ENCODE measurements around the gene CENPVL1. TPM values are rescaled to one million over a fixed set of nuclear protein-coding genes. Genes with fewer than 3 reads are reported as not detected.
"Not testable (repeated sequence)": the region's sequence is repeated elsewhere in the genome, so short reads cannot be mapped to it uniquely, and the experiment has no call there.

Gene CENPVL1
- total RNA-seq, 4 donors from 2014 or later = not detected

DNA sequence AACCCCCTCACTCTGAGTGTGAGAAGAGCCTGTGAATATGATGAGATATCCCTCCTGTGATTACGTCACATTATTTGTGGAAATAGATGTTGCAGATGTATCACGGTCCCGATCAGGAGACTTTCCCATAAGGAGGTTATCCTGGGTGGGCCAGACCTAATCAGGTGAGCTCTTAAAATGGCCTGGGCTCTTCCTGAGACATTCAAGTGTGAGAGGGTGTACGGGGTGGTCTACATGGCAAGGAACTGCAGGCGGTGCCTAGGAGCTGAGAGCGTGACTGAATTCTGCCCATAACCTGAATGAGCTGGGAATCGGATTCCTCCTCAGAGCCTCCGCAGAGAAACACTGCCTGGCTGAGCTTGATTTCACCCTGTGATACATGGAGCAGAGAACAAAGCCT is 12.9 kb upstream of the CENPVL1 start:
- TF ChIP-seq POLR2AphosphoS5 (IDR thresholded peaks at IDR 0.05) (no peak), POLR2A (IDR thresholded peaks at IDR 0.05) (no peak), EP300 (IDR thresholded peaks at IDR 0.05; ENCODE audit: low read depth) (no peak)
- TF ChIP-seq, protein P1, sequence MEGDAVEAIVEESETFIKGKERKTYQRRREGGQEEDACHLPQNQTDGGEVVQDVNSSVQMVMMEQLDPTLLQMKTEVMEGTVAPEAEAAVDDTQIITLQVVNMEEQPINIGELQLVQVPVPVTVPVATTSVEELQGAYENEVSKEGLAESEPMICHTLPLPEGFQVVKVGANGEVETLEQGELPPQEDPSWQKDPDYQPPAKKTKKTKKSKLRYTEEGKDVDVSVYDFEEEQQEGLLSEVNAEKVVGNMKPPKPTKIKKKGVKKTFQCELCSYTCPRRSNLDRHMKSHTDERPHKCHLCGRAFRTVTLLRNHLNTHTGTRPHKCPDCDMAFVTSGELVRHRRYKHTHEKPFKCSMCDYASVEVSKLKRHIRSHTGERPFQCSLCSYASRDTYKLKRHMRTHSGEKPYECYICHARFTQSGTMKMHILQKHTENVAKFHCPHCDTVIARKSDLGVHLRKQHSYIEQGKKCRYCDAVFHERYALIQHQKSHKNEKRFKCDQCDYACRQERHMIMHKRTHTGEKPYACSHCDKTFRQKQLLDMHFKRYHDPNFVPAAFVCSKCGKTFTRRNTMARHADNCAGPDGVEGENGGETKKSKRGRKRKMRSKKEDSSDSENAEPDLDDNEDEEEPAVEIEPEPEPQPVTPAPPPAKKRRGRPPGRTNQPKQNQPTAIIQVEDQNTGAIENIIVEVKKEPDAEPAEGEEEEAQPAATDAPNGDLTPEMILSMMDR (IDR thresholded peaks at IDR 0.05) = no peak
- Histone ChIP-seq H3K9me3 (no peaks in the 10 kb centered on the region), H3K27ac (no peak overlapping the region), H3K4me3 (no peak overlapping the region), H3K36me3 (no peaks in the 10 kb centered on the region), H3K4me1 (no peaks in the 10 kb centered on the region), H3K27me3 (no peaks in the 10 kb centered on the region)
- DNase-seq = no peak
- in situ Hi-C loops (cut with MboI; ENCODE audit: low pct_ligation_motif_present in 1 of 4, low pct_unique_long_range_greater_than_20kb in 1 of 4, low sequenced_read_pairs in 3 of 4) (no loop called here), intact Hi-C loops (cut with DNase I; ENCODE audit: low total_unique reads) (no loop called here)
- 90% methylated on average over 8 of the region's 8 CpGs; no CpG with 5 or more reads in 1 of the 2 donors for WGBS, 2 donors (ENCODE audit: low coverage in 1 of 2)

DNA sequence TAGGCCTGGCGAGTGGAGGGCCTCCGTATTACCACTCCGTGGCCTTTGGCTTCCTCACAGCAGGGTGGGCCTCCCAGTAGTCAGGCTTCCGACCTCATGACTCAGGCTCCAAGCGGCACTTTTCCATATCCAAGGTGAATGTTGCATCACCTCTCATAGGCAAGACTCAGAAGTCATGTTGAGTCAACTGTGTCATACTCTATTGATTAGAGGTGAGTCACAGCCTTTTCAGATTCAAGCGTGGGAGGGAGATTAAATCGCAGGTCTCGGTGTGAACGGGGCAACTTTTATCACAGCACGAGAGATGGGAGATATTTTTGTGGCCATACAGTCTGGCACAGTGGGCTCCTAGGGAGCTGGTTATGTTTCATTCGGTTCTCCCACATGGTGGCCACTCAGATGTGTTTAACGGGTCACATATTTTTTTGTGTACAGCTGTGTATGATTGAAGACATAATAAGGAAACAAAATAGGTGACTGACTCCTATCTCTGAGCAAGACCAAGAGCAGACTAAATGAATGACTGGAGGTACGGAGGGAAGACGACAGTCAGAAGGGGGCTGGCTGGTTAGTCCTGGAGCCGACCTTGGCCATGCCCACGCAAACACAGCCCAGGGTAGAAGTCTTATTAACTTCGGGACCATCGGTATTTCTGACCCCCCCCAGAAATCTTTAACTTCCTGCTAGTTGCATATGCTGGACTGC is 2.8 kb downstream of the CENPVL1 start:
- in situ Hi-C loops (cut with MboI; ENCODE audit: low pct_ligation_motif_present in 1 of 4, low pct_unique_long_range_greater_than_20kb in 1 of 4, low sequenced_read_pairs in 3 of 4); H3K36me3 ChIP-seq: not testable (repeated sequence)

DNA sequence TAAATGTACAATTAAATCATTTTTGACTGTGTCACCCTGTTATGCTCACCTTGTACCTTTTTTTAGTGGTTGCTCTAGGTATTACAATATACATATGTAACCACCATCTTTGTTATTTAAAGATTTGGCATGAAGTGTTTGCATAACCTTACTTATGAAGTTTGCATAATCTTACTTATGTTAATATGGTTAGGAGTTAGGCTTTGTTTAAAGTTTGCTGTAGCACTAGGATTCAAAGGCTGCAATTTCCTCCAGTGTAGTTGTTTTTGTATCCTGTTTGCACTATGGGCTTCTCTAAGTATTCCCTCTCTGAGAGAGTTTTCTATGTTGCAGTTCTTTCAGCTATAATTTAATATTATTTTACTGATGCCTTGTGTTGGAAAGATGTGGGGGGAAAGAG is 17.9 kb downstream of the CENPVL1 start:
- Histone ChIP-seq H3K4me3 (no peak overlapping the region), H3K27me3 (no peaks in the 10 kb centered on the region), H3K27ac (no peak overlapping the region), H3K4me1 (no peaks in the 10 kb centered on the region), H3K9me3 (no peaks in the 10 kb centered on the region), H3K36me3 (no peaks in the 10 kb centered on the region)
- TF ChIP-seq, protein P1 (IDR thresholded peaks at IDR 0.05) = no peak
- TF ChIP-seq POLR2A (IDR thresholded peaks at IDR 0.05) (no peak), EP300 (IDR thresholded peaks at IDR 0.05; ENCODE audit: low read depth) (no peak), POLR2AphosphoS5 (IDR thresholded peaks at IDR 0.05) (no peak)
- intact Hi-C loops (cut with DNase I; ENCODE audit: low total_unique reads) = no loop called here
- no peak for DNase-seq
- in situ Hi-C loops (cut with MboI; ENCODE audit: low pct_ligation_motif_present in 1 of 4, low pct_unique_long_range_greater_than_20kb in 1 of 4, low sequenced_read_pairs in 3 of 4) = no loop called here

More for the DNA sequence above, 2.8 kb downstream of the CENPVL1 start:
- H3K27ac ChIP-seq; H3K4me3 ChIP-seq; DNase-seq; H3K4me1 ChIP-seq; intact Hi-C loops (cut with DNase I; ENCODE audit: low total_unique reads); H3K27me3 ChIP-seq; H3K9me3 ChIP-seq: not testable (repeated sequence)
- no CpG with 5 or more reads among the region's 18 CpGs for WGBS, 2 donors (ENCODE audit: low coverage in 1 of 2)

DNA sequence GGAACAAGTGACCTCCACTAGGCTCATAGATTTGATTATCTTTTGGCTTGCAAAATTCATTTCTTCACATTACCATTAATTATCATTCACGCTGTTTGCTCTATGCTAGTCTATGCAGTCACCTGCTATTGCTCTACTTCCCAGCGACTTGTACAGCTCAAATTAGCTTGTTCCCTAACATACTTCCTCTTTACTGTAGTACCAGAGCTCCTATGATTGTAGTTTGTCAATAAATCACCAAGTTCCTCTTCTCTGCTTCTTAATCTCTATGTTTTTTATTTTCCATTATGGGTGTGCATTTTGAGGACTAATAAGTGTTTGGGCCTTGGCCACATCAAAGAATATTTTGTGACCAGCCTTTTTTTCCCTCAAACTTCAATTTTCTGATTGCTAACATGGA is 26.8 kb downstream of the CENPVL1 start:
- Histone ChIP-seq H3K27ac (no peak overlapping the region), H3K36me3 (no peaks in the 10 kb centered on the region), H3K9me3 (no peaks in the 10 kb centered on the region), H3K27me3 (no peaks in the 10 kb centered on the region), H3K4me3 (no peak overlapping the region), H3K4me1 (no peaks in the 10 kb centered on the region)
- intact Hi-C loops (cut with DNase I; ENCODE audit: low total_unique reads) (no loop called here), in situ Hi-C loops (cut with MboI; ENCODE audit: low pct_ligation_motif_present in 1 of 4, low pct_unique_long_range_greater_than_20kb in 1 of 4, low sequenced_read_pairs in 3 of 4) (no loop called here)
- 36 to 60% methylated on average over 1 to 2 of the region's 2 CpGs for WGBS, 2 donors (ENCODE audit: low coverage in 1 of 2)
- TF ChIP-seq POLR2A (IDR thresholded peaks at IDR 0.05) (no peak), POLR2AphosphoS5 (IDR thresholded peaks at IDR 0.05) (no peak), EP300 (IDR thresholded peaks at IDR 0.05; ENCODE audit: low read depth) (no peak)
- TF ChIP-seq, protein P1 (IDR thresholded peaks at IDR 0.05) = no peak
- DNase-seq = no peak

DNA sequence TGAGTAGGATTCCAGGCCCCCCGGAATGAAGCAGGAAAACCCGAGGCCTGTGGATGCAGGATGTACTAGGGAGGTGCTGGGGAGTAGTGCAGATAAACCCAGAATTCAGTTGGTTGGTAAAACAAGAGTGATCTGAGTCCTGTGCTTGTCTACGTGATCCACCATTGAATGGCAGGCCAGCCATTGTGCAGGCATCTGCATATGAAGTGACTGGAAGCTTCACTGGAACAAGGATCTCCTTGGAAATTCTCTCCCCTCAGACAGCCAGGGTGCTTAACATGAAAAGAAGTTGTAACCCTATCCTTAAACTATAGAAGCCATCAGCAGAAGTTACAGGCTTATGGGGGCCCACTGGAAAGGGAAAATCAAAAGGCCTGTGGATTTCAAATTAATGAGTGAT is 32.3 kb downstream of the CENPVL1 start:
- Histone ChIP-seq H3K27ac (peak overlapping the region in 1 of 4 donors; percentile 82), H3K4me1 (peaks cover 0 to 3% (median 0%) of the 10 kb centered on the region in 4 donors), H3K36me3 (no peaks in the 10 kb centered on the region), H3K4me3 (peak overlapping the region in 2 of 4 donors; percentile 60 to 71), H3K27me3 (no peaks in the 10 kb centered on the region), H3K9me3 (no peaks in the 10 kb centered on the region)
- 69% methylated on average over 3 of the region's 3 CpGs; no CpG with 5 or more reads in 1 of the 2 donors for WGBS, 2 donors (ENCODE audit: low coverage in 1 of 2)
- TF ChIP-seq POLR2A (IDR thresholded peaks at IDR 0.05) (no peak), EP300 (IDR thresholded peaks at IDR 0.05; ENCODE audit: low read depth) (no peak), POLR2AphosphoS5 (IDR thresholded peaks at IDR 0.05) (no peak)
- TF ChIP-seq, protein P1 (IDR thresholded peaks at IDR 0.05) = no peak
- in situ Hi-C loops (cut with MboI; ENCODE audit: low pct_ligation_motif_present in 1 of 4, low pct_unique_long_range_greater_than_20kb in 1 of 4, low sequenced_read_pairs in 3 of 4) (no loop called here), intact Hi-C loops (cut with DNase I; ENCODE audit: low total_unique reads) (no loop called here)
- DNase-seq = no peak

All from transverse colon (tissue), 4 donors.